ENCODE measurements around the gene MPPED1.

DNA sequence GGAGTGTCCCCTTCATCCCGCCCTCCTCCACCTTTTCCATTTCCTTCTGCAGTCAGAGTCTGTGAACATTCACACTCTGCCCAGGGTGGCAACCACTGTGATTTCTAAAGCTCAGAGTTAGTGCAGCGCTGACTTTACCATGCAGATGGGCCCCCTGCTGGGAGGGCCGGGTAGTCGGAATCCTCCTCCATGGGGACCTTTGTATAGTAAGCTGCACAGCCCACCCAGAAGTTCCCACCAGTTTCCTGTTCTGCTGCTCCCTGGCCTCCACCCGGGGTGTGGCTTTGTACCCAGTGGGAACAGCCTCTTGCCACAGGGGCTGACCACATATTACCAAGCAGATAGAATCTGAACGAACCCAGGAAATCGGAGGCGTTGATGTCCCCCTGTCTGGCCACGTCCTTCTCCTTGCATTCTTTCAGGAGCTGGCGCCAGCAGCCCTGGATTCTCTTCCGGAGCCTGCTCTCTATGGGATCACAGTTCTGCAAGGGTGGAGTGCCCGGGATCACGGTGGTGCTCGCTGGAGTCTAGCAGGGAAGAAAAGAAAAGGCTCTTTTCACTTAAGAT, 125.3 kb downstream of the MPPED1 start:
- TF ChIP-seq POLR2A (IDR thresholded peaks at IDR 0.05) (no peak), CTCF (IDR thresholded peaks at IDR 0.05) (no peak)

All from body of pancreas (tissue), 4 donors.